NCI-H1417 (cell line): ENCODE results near the gene ROR1.
"Not testable (repeated sequence)": the region's sequence is repeated elsewhere in the genome, so short reads cannot be mapped to it uniquely, and the experiment has no call there.

Experiments
- DNase-seq, 3 experiments: peaks; one replicate each; lab custom pipeline; 2025; lab: John Stamatoyannopoulos, UW

ROR1 gene

DNA sequence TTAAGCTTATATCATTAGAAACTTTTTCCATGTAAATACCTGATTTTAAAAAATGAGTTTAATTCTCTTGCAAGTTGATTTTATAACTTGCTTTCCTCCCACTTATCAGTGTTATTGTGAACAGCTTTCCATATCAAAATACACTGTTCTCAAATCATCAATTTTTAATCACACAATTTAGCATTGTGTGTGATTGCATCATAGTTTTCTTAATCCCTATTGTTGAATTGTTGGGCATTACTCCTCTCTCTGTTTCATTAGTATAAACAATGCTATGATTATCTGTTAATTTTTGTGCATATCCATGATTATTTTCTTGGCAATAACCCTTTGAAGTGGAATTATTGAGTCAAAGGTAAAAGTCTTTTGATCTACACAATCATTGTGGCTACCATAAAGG, 48.7 kb downstream of the ROR1 start:
- DNase-seq = no peak

DNA sequence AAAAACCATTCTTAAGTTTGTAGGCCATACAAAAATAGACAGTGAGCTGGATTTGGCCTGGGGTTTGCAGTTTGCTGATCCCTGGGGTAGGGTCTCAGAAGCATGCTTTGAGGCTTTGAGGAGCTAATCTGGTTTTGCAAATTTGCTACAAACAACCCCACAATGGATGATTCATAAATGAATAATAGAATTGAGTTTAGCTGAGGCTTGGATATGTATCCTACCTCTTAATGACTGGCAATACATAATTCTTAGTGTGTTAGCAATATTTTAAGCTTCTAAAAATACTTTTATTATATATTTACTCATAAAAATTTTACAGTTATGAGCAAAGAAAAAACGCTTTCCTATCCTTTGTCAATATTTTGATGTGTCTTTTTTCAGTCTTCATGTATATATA, 50.6 kb downstream of the ROR1 start:
- DNase-seq = no peak

DNA sequence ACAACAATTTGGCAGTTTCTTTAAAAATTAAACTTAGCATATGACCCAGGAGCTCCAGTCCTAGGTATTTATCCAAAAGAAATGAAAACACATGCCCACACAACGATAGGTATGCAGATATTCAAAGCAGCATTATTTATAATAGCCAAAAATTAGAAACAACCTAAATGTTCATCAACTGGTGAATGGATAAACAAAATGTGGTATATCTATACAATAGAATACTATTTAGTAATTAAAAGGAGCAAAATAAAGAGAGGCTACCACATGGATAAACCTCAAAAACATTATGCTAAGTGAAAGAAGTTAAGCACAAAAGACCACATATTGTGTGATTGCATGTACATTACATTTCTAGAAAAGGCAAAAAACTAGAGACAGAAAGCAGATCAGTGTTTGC, 51.3 kb downstream of the ROR1 start:
- DNase-seq = no peak

GRCh38 chr1:63826246-63826861, 52.5 kb downstream of the ROR1 start:
- not testable (repeated sequence) for DNase-seq

DNA sequence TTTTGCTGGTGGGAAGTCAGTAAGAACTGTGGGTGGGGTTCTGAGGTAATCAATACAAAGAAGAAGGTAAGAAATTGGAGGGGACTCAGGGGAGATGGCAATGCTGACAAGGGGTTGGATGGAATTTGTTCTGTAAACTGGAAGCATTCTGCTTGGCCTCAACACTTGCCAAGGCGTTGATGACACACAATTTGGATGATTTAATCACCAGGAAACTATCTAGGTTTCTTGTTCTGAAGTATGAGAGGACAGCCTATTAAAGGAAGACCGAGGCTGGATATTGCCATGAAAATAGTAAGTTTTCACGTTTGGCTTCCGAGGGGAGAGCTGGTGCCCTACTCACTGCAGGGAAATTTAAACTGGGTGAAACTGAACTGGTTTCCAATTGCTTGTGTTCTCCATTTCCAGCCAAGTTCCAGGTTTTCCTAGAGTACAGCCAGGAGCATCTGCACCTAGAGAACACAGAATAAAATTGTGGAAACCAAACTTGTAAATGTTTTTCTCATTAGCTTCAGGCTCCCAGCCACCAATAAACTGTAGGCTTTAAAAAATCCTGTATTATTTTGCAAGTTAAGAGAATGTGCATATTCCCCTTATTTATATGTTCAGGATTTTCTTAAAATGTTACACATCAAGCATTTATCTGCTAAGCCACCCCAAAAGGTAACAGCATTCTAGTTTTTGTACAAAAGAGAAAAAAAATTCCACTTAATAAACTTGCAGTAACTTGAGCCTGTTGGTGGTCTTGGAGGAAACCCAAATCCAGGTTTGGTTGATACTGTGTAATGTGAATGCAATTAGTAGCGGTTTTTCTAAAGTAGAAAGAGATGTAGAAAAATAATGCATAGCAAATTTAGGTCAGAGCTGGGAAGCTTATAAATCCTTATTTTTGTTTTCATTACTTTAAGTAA, 53.8 kb downstream of the ROR1 start:
- DNase-seq = no peak

GRCh38 chr1:63828322-63829044, 54.7 kb downstream of the ROR1 start:
- no peak for DNase-seq

DNA sequence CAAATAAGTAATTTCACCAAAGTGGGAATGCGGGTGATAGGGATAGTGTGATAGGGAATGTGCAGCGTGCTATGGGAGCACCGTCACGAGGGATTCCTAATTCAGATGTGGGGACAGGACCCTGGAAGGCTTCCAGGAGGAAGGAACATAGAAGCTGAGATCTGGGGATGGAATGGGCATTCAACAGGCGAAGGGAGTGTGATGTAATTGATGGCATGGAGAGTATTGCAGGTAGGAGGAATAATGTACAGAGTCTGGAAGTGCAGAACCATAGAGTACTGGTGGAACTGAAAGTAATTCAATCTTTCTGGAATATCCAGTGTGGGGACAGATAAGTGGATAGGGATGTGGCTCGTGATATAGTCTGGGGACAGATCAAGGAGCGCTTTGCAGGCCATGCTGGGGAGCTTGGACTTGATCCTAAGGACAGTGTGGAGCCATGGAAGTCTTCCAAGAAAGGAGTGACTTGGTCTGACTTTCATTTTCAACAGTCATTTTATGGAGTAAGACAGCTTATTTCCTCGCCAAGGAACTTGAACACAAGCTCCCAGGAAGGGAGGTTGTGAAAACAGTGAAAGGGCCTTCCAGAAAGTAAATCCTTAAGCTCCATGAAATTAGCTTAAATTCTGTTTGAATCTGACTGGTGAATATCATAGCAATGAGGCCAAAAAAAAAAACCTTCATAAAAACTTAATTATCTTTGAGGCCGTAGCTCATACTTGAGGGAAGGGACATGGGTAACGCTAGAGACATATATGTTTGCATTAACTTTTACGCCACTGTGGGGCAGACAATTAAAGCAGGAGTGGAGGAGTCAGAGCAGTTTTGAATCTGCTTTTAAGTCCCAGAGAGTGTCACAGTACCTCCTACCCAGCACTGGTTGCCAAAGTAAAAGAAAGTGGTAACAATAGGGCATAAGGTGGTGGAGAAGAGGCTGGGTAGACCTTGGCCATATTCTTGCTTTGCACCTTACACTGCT, 55.8 kb downstream of the ROR1 start:
- DNase-seq = no peak

DNA sequence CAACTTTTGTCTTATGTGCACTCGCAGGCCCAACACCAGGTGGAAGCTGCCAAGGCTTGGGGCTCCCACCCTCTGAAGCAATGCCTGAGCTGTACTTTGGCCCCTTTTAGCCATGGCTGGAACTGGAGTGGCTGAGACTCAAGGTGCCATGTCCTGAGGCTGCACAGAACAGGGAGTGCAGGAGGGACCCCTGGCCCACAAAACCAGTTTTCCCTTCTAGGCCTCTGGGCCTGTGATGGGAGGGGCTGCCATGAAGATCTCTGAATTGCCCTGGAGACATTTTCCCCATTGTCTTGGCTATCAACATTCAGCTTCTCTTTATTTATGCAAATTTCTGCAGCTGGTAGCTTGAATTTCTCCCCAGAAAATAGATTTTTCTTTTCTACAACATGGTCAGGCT, 57.6 kb downstream of the ROR1 start:
- DNase-seq = no peak

GRCh38 chr1:63833363-63834119, 59.7 kb downstream of the ROR1 start:
- no peak for DNase-seq

DNA sequence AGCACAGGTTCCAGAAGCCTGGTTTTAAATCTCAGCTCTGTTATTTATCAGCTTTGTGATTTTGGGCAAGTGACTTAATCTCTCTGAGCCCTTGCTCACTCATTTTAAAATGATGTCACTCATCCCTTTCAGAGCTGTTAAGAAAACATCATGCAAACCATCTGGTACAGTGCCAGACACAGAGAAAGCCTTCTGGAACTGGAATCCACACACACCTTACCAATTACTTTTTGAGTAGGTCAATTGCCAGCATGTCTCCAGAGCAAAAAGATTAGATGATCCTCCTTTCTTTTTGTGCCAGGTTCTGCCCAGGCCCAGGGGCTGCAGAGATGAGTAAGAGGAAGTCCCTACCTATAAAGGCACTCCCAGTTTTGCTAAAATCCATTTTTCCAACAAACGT, 61.3 kb downstream of the ROR1 start:
- no peak for DNase-seq

- DNase-seq = no peak
These were observed 62.6 kb downstream of the ROR1 start for GRCh38 chr1:63836374-63836773.

- DNase-seq = peak in 1 of 3 experiments; percentile 18
These were observed 63.0 kb downstream of the ROR1 start for GRCh38 chr1:63836830-63837229.

GRCh38 chr1:63843010-63843409, 69.2 kb downstream of the ROR1 start:
- DNase-seq = no peak

DNA sequence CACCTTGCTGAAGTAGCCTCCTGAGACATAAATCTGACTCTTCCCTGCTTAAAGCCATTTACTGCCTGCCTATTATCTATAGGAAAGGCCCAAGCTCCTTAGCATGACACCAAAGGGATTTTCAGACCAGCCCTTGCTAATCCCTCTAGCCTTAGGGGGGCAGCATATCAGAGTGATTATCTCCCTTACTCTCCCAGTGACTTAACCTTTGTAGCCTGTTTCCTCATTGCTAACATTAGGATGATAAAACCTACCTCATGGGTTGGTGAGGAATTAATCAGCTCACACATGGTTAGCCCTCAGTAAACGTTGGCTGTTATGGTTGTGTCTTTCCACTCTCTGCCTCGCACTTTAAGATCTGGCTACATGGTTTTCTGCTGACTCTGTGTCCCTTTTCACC, 70.1 kb downstream of the ROR1 start:
- DNase-seq = no peak

DNA sequence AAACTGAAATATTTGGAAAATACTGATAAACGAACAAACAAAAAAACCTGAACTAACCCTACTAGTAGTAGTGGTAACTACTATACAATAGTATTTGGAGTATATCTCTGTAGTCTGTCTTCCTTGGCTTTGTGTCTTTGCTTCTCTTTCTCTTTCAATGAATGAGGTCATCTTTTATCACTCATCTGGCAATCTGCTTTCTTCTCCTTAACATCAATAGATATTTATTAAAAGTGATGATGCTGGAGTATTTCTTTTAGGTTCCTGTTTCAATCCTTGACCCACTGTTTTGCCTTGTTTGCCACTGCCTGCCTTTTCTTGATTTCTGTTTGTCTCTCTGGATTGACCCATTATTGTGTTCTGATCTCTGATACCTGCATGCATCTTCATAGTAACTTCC, 71.5 kb downstream of the ROR1 start:
- DNase-seq = no peak

GRCh38 chr1:63847308-63847910, 73.6 kb downstream of the ROR1 start:
- DNase-seq = peak in 1 of 3 experiments; percentile 5

- DNase-seq = no peak
These were observed 74.9 kb downstream of the ROR1 start for GRCh38 chr1:63848733-63849132.

DNA sequence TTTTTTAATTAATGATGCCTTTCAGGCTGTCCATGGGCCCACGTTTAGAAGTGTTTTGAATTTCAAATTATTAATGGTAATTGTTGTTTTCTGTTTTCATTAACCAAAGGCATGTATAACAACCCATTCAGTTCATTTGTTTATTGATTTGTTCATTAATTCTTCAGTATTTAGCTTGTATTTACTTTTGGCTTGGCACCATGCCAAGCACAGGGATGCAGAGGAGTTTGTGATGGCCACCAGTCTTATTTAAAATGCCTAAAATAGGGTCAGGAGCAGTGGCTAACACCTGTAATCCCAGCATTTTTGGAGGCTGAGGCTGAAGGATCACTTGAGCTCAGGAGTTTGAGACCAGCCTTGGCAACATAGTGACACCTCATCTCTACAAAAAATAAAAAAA, 75.3 kb downstream of the ROR1 start:
- peak in 1 of 3 experiments; percentile 17 for DNase-seq

GRCh38 chr1:63854091-63854490, 80.3 kb downstream of the ROR1 start:
- DNase-seq = no peak

- no peak for DNase-seq
These were observed 82.1 kb downstream of the ROR1 start for GRCh38 chr1:63855942-63856341.
